ENCODE data around the gene RMND5A.

GRCh38 chr2:86794861-86795260 lies 74.8 kb downstream of the RMND5A start:
- TF ChIP-seq POLR2A (IDR thresholded peaks at IDR 0.05) (no peak), CTCF (IDR thresholded peaks at IDR 0.05) (no peak)
